ENCODE data around the gene TSTD1.

- TF ChIP-seq JUN (IDR thresholded peaks at IDR 0.05; ENCODE audit: low read depth, low read length) (no peak), EZH2 (IDR thresholded peaks at IDR 0.05; ENCODE audit: low read depth, low read length, severe bottlenecking) (no peak), CTCF (IDR thresholded peaks at IDR 0.05; ENCODE audit: control extremely low read depth in 1 of 3, insufficient read depth in 1 of 3, low read depth in 1 of 3, low read length in 3 of 3) (no peak), ATF3 (IDR thresholded peaks at IDR 0.05; ENCODE audit: insufficient read depth, low read depth, low read length) (no peak), POLR2AphosphoS5 (IDR thresholded peaks at IDR 0.05; ENCODE audit: low read depth, low read length) (no peak), MAX (IDR thresholded peaks at IDR 0.05) (no peak), POLR2A (IDR thresholded peaks at IDR 0.05; ENCODE audit: control extremely low read depth in 1 of 2, low read depth in 2 of 2, low read length in 2 of 2) (no peak), EP300 (IDR thresholded peaks at IDR 0.05; ENCODE audit: borderline replicate concordance in 1 of 2, low read depth in 2 of 2, low read length in 2 of 2) (no peak), TAF1 (IDR thresholded peaks at IDR 0.05; ENCODE audit: low read depth, low read length) (no peak), SP1 (IDR thresholded peaks at IDR 0.05; ENCODE audit: low read depth, low read length) (no peak)
Measured at GRCh38 chr1:161032409-161032808, 6.4 kb downstream of the TSTD1 start.

Data from H1 (cell line).